NCI-H345 (cell line): ENCODE data around the gene THAP7.

Experiments
- DNase-seq: peaks from one replicate; lab custom pipeline; 2025; lab: John Stamatoyannopoulos, UW

Gene THAP7

GRCh38 chr22:21030621-21031544 lies 29.0 kb upstream of the THAP7 start:
- DNase-seq = no peak

DNA sequence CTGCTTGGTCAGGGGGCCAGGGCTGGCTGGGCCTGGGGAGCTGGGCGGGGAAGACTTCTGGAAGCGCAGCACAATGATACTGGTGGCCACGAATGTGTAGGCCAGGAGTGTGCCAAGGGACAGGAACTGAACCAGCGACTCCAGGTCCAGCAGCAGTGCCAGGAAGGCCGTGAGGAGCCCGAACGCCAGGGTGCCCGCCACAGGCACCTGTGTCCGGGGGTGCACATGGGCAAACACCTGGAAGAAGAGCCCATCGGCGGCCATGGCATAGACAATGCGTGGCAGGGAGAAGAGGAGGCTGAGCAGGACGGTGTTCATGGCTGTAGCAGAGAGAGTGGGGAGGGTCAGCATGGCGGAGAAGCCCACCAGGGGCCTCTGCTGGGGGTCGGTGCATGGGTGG lies 28.1 kb upstream of the THAP7 start:
- DNase-seq = no peak

GRCh38 chr22:21029486-21030025 lies 27.6 kb upstream of the THAP7 start:
- no peak for DNase-seq

DNA sequence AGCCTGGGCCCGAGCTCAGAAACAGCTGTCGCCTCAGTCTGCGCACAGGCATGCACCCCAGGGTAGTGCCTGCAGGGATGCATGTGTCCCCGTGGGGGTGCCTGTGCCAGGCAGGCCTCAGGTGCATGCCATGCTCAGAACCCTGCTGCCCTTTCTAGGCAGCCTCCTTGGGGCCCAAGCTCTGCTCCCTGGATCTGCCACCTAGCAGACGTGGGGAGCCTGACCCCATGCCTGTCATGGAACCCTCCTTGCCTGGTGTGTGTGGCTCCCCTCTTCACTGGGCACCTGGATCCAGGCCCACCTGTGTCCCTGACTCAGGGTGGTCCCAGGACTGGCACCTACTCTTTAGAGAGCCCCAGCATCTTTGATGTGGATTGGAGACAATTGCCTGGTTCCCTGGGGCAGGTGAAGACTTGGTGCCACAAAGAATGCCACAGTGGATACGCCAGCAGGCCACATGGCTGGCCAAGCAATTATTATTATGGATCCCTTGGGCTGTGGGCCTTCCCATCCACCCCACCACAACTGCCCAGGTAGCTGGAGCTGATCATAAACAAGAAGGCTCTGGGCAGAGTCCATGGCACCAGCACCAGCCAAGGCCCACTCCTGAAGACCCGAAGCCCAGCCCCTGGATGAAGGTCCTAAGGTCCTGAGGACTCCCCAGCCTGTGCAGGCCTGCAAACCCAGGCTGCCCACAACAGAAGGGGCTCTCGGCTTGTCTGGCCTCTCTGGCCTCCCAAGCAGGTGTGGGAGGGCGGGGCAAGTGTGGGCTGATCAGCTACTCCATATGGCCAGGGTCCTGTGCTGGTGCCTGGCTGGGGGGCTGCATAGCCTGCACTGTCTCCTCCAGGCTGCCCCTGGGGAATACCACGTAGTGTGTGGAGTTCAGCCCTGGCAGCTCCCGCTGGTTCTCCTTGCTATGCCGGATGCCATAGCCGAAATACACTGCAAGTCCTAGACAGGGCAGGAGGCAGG lies 26.6 kb upstream of the THAP7 start:
- no peak for DNase-seq

- no peak for DNase-seq
Observed at GRCh38 chr22:21026783-21027692, 25.1 kb upstream of the THAP7 start.

DNA sequence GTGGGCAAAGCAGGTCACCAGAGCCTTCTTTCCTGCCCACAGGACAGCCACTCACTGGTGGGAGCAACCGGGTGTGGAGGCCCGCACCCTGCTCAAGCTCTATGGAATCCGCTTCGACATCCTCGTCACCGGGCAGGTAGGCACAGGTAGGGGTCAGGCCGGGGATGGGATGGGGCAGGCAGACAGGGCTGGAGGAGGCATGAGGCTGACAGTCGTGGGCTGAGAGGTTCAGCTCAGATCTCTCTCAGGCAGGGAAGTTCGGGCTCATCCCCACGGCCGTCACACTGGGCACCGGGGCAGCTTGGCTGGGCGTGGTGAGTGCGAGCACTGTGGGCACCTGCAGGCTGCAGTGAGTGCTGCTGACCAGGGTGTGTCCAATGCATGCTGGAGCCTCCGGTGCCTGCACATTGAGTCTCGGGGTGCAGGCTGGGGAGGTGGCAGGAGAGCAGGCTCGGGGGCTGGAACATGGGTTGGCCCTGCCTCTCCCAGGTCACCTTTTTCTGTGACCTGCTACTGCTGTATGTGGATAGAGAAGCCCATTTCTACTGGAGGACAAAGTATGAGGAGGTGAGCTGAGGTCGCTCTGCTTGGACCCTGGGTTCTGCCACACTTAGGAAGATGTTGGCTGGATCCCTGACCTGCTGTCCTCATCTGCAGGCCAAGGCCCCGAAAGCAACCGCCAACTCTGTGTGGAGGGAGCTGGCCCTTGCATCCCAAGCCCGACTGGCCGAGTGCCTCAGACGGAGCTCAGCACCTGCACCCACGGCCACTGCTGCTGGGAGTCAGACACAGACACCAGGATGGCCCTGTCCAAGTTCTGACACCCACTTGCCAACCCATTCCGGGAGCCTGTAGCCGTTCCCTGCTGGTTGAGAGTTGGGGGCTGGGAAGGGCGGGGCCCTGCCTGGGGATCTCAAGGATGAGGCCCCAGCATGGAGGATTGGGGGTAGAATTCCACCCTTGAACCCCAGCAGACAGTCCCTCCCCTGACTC lies 24.1 kb upstream of the THAP7 start:
- no peak for DNase-seq

DNA sequence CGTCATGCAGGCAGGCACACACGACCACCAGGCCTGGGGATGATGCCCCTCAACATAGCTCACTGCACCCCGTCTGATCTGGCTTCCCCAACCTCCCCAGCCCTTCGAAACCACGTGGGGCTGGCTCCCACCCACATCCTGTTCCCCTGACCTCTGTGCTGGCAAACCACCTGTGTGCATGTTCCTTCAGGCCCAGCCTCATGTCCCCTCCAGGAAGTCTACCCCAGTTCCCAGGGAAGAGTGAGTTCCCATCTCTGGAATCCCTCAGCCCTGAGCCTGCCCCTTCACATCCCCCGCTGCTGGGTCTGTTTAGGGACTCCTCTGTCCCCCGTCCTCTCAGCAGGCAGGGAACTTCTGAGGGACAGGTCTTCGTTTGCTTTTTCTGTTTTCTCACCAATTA lies 23.3 kb upstream of the THAP7 start:
- DNase-seq = no peak

DNA sequence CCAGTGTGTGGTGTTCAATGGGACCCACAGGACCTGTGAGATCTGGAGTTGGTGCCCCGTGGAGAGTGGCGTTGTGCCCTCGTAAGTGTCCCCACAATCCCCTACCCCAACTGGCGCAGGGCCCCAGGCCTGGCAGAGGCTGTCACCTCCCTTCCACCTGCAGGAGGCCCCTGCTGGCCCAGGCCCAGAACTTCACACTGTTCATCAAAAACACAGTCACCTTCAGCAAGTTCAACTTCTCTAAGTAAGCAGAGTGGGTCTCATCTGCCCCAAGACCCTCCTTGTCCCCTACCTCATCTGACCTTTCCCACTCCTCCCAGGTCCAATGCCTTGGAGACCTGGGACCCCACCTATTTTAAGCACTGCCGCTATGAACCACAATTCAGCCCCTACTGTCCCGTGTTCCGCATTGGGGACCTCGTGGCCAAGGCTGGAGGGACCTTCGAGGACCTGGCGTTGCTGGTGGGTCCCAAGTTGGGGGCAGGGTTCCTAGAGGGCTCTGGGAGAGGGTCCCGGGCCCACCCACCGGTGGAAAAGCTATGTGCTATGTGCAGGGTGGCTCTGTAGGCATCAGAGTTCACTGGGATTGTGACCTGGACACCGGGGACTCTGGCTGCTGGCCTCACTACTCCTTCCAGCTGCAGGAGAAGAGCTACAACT lies 21.2 kb upstream of the THAP7 start:
- no peak for DNase-seq

DNA sequence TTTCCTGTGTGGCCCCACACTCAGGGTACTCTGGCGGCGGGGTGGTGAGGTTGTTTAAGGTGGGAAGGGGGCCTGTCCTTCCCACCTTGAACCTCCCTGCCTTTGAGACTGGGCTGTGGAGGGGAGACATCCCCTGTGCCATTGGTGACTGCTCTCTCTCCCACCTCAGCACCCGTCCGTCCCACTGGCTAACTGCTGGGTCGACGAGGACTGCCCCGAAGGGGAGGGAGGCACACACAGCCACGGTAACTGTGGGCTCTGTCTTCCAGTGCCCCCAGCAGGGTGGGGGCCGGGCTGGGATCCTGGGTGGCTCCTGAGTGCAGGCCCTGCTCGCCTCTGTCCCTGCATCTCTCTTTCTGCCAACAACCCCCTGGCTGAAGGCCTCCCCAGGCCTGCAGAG lies 20.6 kb upstream of the THAP7 start:
- no peak for DNase-seq

- DNase-seq = no peak
Observed at GRCh38 chr22:21020802-21021429, 19.0 kb upstream of the THAP7 start.

- DNase-seq = no peak
Observed at GRCh38 chr22:21018314-21018713, 16.4 kb upstream of the THAP7 start.

DNA sequence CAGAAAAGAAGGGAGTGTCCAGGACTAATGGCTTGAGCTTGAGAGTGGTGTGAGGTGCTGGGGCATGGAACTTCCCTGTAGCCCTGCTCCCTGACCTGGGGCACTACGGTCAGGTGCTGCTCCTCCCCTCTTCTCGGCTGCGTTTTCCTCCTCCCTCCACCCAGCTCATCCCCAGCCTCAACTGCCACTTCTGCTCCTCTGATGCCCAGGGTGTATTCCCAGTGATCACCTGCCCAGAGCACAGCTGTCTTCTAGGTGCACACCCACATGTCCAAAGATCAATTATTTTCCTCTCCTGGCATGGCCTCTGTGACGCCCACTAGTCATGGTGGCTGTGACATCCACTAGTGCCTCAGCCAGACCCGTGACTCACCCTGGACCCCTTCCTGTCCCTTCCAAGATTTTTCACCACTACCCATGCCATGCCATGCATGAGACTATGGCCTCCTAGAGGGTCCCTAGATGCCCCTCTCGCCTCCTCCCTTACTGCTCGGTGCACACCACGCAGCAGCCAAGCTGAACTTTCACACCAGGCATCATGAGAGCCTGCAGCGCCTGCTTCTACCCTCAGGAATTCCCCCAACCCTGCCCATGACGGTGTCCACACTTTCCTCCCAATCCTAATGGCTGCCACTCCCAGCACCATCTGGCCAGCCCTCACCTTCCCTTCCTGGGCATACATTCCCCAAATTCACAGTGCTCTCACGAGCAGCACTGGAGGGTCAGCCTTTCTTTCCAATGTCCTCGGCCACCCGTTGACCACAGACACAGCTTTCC lies 14.9 kb upstream of the THAP7 start:
- DNase-seq = no peak

- no peak for DNase-seq
Observed at GRCh38 chr22:21015466-21016006, 13.6 kb upstream of the THAP7 start.

DNA sequence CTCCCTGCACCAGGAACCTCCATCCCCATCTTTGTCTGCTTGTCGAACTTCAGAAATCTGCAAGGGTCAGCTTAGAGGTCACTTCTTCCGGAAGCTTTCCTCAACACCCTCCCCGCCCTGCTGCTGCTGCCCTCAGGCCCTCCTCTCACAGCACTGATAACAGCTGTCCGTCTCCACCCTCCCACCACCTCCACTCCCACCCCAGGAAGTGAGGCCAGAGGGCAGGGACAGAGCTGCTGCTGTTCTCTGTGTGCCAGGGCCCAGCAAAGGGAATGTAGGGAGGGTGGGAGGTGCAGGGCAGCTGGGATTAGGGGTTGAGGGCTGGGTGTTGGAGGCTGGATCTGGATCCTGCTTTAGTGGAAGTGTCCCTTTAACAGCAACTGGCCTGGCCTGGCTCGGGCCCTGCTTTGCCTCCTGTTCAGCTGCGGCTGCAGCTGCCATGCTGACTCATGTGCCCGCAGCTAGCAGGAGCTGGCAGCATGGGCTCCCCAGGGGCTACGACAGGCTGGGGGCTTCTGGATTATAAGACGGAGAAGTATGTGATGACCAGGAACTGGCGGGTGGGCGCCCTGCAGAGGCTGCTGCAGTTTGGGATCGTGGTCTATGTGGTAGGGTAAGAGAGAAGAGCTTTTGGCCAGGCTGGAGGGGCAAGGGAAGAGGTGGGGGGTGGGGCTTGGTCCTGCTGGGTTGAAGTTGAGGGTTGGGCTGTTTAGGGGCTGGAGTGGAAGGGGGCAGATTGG lies 13.0 kb upstream of the THAP7 start, which contains the start of gene P2RX6:
Gene P2RX6, plus strand, starts transcription at position 440 of the 740 bp plus-strand sequence. Its CDS starts 10 bp downstream, at position 450.
- DNase-seq = peak; percentile 5

DNA sequence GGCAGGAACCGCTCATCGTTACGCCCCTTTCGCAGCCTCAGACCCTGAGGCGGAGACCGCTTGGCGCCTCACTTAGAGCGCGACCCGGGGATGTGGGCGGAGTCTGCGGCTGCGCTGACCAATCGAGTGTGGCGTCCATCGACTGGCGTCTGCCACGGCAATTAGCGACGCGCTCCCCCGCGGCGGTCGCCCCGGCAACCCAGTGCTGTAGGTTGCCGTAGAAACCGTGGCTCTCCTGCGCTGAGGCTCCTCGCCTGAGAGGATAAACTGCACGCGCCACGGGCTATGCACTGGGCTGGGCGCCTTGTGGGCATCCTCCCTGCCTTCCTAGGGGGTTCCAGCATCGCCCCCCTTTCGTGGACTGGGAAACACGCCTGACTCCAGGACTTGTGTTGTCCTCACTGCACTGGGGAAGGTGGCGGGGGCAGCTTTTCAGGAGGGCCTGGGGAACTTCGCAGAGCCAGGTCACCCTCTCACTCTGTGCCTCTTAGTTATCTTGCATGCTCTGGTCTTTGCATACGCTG lies 12.3 kb upstream of the THAP7 start:
- DNase-seq = peak; percentile 93

- no peak for DNase-seq
Observed at GRCh38 chr22:21013657-21014201, 11.8 kb upstream of the THAP7 start.
